Panc1 (cell line): ENCODE measurements around the gene GJA4. TPM values are rescaled to one million over a fixed set of nuclear protein-coding genes. Genes with fewer than 3 reads are reported as not detected.

Experiments used
- ATAC-seq: fragments of 200-7000 bp; cut with Tn5 transposase; 2 replicates; pipeline ENCODE4 v1.9.1; 2020; ENCODE audit warnings: mild to moderate bottlenecking, moderate library complexity
- BruUV-seq: library from RNA; stranded (reverse); fragments of 400-500 nt; replicated peaks from 2 replicates; lab custom pipeline; 2021; lab: Mats Ljungman, UMichigan
- CTCF ChIA-PET: fragments of 300-600 bp; sonication (Branson Sonifier 250); formaldehyde crosslinking; loops from one replicate; lab custom pipeline; 2022; ENCODE audit warnings: antibody characterized with exemption; lab: Charles Lee
- POLR2A ChIA-PET: fragments of 300-600 bp; sonication (Branson Sonifier 250); formaldehyde crosslinking; loops from one replicate; lab custom pipeline; 2022; ENCODE audit warnings: antibody characterized with exemption; lab: Charles Lee
- DNase-seq: peaks from one replicate; pipeline ENCODE4 v3.0.0-alpha.2; 2010; ENCODE audit warnings: low read depth, low spot score
- H3K27ac ChIP-seq: 2 replicates; pipeline ENCODE4 v1.5.1; 2011; ENCODE audit warnings: mild to moderate bottlenecking, low read length, inconsistent platforms
- H3K27me3 ChIP-seq: fragments of 200-500 bp; sonication (Bioruptor generic); 2 replicates; pipeline ENCODE4 v1.6.0; 2014; ENCODE audit warnings: low read length, inconsistent platforms; ENCODE audit not compliant: control insufficient read depth, insufficient read depth
- H3K36me3 ChIP-seq: fragments of 200-500 bp; sonication (Bioruptor generic); 2 replicates; pipeline ENCODE4 v1.5.1; 2014; ENCODE audit warnings: inconsistent platforms, mild to moderate bottlenecking, low read length, moderate library complexity; ENCODE audit not compliant: control insufficient read depth, insufficient read depth
- H3K4me1 ChIP-seq: 2 replicates; pipeline ENCODE4 v1.5.1; 2011; ENCODE audit warnings: inconsistent platforms, mild to moderate bottlenecking, low read length, moderate library complexity; ENCODE audit not compliant: control insufficient read depth, insufficient read depth
- H3K4me3 ChIP-seq, 2 experiments: 2 replicates each; pipeline ENCODE4 v1.5.1; 2011 to 2012; ENCODE audit warnings: low read depth in 2 of 2, low read length in 2 of 2, mild to moderate bottlenecking in 2 of 2, inconsistent platforms in 1 of 2, moderate library complexity in 1 of 2
- H3K9me3 ChIP-seq: fragments of 200-500 bp; sonication (Bioruptor generic); 2 replicates; pipeline ENCODE4 v1.5.1; 2014; ENCODE audit warnings: low read depth, mild to moderate bottlenecking, inconsistent platforms, low read length, moderate library complexity; ENCODE audit not compliant: control insufficient read depth, insufficient read depth
- CTCF ChIP-seq: fragments of 450-650 bp; IDR thresholded peaks from 2 replicates; pipeline ENCODE4 v1.5.1; 2017; ENCODE audit warnings: mild to moderate bottlenecking
- POLR2AphosphoS5 ChIP-seq: IDR thresholded peaks from 2 replicates; pipeline ENCODE4 v1.6.1; 2012; ENCODE audit warnings: mild to moderate bottlenecking, low read depth, low read length, moderate library complexity
- REST ChIP-seq, 2 experiments: IDR thresholded peaks; 2 replicates each; pipeline ENCODE4 v1.6.1; 2011 to 2012; ENCODE audit warnings: low read depth in 2 of 2, control low read depth in 1 of 2, low read length in 1 of 2, mild to moderate bottlenecking in 1 of 2, moderate library complexity in 1 of 2; ENCODE audit not compliant: insufficient read depth in 1 of 2
- SIN3A ChIP-seq: IDR thresholded peaks from 2 replicates; pipeline ENCODE4 v1.6.1; 2012; ENCODE audit warnings: low read depth, mild to moderate bottlenecking, low read length, moderate library complexity, borderline replicate concordance; ENCODE audit not compliant: insufficient read depth
- TCF7L2 ChIP-seq: IDR thresholded peaks from 2 replicates; pipeline ENCODE4 v1.6.1; 2011; ENCODE audit warnings: mild to moderate bottlenecking, low read depth, low read length, inconsistent platforms
- in situ Hi-C: cut with HindIII; loops from 2 replicates; pipeline ENCODE4 v1.10.0; 2016; ENCODE audit warnings: low sequenced_read_pairs, low pct_unique_long_range_greater_than_20kb
- intact Hi-C: fragments of 100-400 bp; cut with micrococcal nuclease; formaldehyde crosslinking; loops from one replicate; pipeline ENCODE4 v1.10.0; 2022; ENCODE audit not compliant: unreplicated experiment
- total RNA-seq: library from RNA; stranded (reverse); gene quantifications from one replicate; pipeline ENCODE4 v1.2.1, GENCODE V29; 2021; ENCODE audit not compliant: unreplicated experiment

GJA4 gene
- total RNA-seq, 1 experiment from 2014 or later, result not detected

- Histone ChIP-seq H3K27ac (no peak overlapping the region), H3K9me3 (no peaks in the 10 kb centered on the region), H3K4me1 (no peaks in the 10 kb centered on the region; the same call in 1 of the 2 replicates), H3K27me3 (no peaks in the 10 kb centered on the region), H3K4me3 (no peak overlapping the region), H3K36me3 (no peaks in the 10 kb centered on the region)
- TF ChIP-seq SIN3A, result no peak
- TF ChIP-seq POLR2AphosphoS5, result no peak
- TF ChIP-seq REST (IDR thresholded peaks at IDR 0.05; ENCODE audit: insufficient read depth in 1 of 2, low read depth in 2 of 2, low read length in 1 of 2), result no peak
- TF ChIP-seq CTCF, result no peak
- TF ChIP-seq TCF7L2, result no peak
- ATAC-seq, result no peak
- CTCF ChIA-PET, result no interaction called here
- in situ Hi-C loops (no loop called here), intact Hi-C loops (no loop called here)
- BruUV-seq, result no TSS peak
- DNase-seq, result no peak
- POLR2A ChIA-PET, result interaction anchor here (0.5 kb wide), 1 partner anchor 17 kb away, joined by 13 read pairs; no protein-coding TSS in a partner anchor
Measured at GRCh38 chr1:34758751-34759150, 34.0 kb upstream of the GJA4 start.

- ATAC-seq (no peak), DNase-seq (no peak)
- CTCF ChIA-PET, result no interaction called here
- no peaks in the 10 kb centered on the region for H3K27me3 ChIP-seq
- intact Hi-C loops (no loop called here), in situ Hi-C loops (no loop called here)
- no peaks in the 10 kb centered on the region for H3K9me3 ChIP-seq
- no peaks in the 10 kb centered on the region for H3K36me3 ChIP-seq
- no peak within 1 kb of the TSS for H3K4me3 ChIP-seq
- TF ChIP-seq TCF7L2, result no peak
- BruUV-seq, result no TSS peak
- H3K4me1 ChIP-seq, result no peaks in the 10 kb centered on the region; the same call in 1 of the 2 replicates
- POLR2A ChIA-PET, result no interaction called here
- H3K27ac ChIP-seq, result no peak within 1 kb of the TSS
Measured at GRCh38 chr1:34759503-34760357, 33.1 kb upstream of the GJA4 start, which contains the start of gene GJB4. Gene GJB4 (plus strand): TSS chr1:34759740. CDS start chr1:34761255, 1,515 bp downstream.
